SKM-1 (cell line): ENCODE data around the gene AMELY.
"Not testable (repeated sequence)": the region's sequence is repeated elsewhere in the genome, so short reads cannot be mapped to it uniquely, and the experiment has no call there.

Experiments
- DNase-seq: peaks from one replicate; lab custom pipeline; 2025; ENCODE audit not compliant: unreplicated experiment; lab: John Stamatoyannopoulos, UW

The AMELY gene

GRCh38 chrY:6911253-6911881, at the start of gene AMELY:
TSS of gene AMELY (minus strand) at chrY:6911752. CDS start at chrY:6872608, 39,144 bp downstream.
- DNase-seq = no peak

DNA sequence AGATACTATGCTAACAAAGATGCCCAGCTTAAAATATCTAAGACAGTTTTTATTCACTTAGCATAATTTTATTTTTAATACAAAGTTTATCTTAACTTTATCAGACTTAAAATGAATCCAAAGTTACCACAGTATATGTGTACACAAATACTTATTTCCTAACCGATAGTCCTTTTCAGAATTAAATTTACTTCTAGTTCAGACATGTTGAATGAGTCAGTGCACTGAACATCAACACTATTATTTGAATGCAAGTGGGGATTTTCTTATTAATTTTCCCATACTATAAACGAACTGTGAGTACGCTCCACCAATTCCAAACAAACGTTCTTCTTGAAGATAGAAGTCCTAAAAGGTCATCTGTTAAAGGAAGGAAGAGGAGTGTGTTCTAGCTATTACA, 38.4 kb upstream of the AMELY start:
- DNase-seq = no peak

- no peak for DNase-seq
Measured at GRCh38 chrY:6948378-6948777, 36.8 kb upstream of the AMELY start.

GRCh38 chrY:6947695-6948094, 36.1 kb upstream of the AMELY start:
- no peak for DNase-seq

- DNase-seq = no peak
Measured at GRCh38 chrY:6935497-6935896, 23.9 kb upstream of the AMELY start.

DNA sequence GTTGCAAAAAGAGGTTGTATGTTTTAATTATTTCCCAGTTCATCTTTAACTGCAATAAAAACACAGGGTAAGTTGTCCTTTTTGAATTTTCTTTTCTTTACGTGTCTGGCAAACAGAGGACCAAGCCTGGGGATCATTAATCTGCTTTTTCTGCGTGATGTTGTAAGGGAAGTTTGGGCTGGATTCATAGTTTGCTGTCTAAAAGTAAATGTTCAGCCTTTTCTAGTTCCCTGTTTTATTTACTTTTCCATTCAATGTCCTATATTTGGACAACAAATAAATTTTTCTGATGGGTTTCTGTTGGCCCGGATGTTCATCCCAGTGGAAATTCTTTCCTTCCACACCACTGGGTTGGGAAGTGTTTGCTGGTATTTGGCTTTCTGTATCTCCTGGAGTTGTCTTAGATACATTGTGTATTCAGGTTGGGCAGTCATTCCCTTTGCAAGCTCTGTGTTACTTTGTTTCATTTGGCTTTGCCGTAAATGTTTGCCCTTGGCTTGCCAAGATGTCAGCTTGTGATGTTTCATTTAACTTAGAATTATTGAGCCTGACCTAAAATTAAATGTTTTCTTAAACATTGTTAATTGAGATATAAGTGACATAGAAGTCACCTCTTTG, 20.3 kb upstream of the AMELY start:
- DNase-seq = no peak

GRCh38 chrY:6929237-6929636, 17.7 kb upstream of the AMELY start:
- no peak for DNase-seq

- DNase-seq = no peak
Measured at GRCh38 chrY:6928265-6928664, 16.7 kb upstream of the AMELY start.

DNA sequence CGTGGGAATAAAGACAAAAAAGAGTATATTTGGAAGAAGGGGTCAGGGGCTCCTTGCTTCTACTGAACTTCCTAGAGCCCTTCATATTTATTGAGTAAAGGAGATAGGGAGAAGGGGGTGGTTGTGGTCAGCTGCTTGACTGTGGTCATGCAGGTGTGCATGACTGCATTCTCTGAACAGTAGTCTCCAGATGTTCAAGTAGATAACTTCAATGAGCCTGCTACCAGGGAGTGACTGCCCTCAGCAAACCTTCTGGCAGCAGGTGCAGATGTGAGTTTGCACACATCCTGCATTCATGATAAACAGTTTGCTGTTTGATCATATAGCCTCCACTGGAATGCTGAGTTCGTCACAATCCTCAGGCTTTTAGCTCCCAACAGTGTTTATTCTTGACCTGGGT, 9.5 kb upstream of the AMELY start:
- no peak for DNase-seq

- no peak for DNase-seq
Measured at GRCh38 chrY:6913362-6913761, 1.8 kb upstream of the AMELY start.

DNA sequence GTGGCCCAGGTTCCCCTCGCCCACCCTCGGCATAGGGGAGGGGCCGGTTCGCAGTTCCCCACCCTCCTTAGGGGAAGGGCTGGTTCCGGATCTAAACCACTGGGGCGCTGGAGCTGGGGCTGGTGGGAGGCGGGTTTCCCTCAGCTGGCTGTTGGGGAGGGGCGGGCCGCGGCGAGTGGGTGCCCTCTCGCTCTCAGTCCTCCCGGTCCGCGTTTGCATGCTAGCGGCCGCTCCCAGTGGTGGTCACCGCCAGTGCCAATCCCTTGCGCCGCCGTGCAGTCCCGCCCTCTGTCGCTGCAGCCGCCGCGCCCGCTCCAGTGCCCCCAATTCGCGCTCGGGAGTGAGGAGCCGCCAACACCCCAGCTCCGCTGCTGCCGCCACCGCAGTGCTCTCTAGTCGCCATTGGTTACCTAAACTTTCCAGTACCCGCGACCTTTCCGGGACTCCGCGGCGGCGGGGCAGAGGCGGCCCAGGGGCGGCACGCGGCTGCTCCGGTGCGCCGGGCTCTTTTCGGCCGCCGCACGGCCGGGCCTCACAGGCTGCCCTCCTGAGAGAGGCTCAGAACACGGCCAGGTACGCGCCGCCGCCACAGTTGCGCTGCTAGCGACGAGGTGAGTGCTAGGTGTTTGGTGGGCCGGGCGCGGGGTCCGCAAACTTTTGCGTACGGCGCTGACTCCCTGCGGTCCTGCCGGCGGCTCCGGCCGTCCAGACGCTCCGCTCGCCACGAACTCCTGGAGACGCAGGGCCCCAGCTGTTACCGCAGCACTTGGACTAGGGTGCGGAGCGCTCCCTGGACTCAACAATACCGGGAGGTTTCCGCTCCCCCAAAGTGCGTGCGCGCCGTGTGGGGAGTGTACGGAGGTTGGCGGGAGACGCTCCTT, 940 bp downstream of the AMELY start, which contains the start of gene TBL1Y:
Gene TBL1Y, plus strand, starts transcription at position 326 of the 881 bp plus-strand sequence. CDS start 114,388 bp downstream, outside the sequence.
- DNase-seq = no peak

DNA sequence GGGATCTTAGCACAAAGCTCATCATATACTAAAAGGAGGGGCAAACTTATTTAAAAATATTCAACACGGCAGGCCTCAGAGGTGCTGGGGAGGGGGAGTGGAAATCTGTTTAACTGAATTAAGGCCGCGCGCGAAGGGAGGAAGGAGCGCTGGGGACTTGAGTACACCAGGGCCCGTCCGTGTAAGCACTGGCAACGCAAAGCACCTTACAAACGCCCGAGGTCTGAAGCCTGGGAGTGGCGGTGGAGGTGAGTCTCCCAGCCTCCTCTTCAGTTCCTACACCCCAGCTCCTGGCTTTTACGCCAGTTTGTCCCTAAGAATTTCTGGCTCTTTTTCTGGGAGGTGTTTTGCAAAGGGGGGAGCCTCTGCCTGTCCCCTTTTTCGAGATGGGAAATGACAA, 1.7 kb downstream of the AMELY start:
- no peak for DNase-seq

DNA sequence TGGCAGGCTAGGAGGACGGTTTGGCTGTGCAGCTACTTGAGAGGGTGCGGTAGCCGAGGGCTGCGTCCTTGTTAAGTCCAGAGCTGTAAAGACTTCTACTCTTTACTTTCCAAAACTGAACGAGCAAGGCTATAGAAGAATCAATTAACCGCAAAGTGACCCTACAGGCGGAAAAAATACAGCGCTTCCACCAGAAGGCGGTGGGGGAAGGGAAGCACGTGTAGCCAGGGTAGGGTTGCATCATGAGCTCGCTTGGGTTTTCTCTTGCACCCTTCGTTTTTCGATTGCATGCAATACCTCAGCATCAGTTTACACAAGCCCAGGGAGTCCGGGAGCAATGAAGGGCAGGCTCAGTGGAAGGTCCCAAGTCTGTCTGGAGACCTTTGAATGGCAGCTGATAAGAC, 2.4 kb downstream of the AMELY start:
- peak; percentile 49 for DNase-seq

DNA sequence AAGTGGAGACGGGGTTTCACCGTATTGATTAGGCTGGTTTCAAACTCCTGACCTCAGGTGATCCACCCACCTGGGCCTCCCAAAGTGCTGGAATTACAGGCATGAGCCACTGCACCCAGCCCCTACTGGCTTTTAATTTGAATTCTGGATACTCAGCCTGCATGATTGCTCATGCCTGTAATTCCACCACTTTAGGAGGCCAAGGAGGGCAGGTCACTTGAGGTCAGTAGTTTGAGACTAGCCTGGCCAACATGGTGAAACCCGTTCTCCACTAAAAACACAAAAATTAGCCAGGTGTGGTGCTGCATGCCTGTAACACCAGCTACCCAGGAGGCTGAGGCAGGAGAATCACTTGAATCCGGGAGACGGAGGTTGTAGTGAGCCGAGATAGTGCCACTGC, 3.5 kb downstream of the AMELY start:
- DNase-seq = not testable (repeated sequence)

- DNase-seq = no peak
Measured at GRCh38 chrY:6907591-6907990, 4.0 kb downstream of the AMELY start.

- not testable (repeated sequence) for DNase-seq
Measured at GRCh38 chrY:6902116-6902515, 9.4 kb downstream of the AMELY start.

DNA sequence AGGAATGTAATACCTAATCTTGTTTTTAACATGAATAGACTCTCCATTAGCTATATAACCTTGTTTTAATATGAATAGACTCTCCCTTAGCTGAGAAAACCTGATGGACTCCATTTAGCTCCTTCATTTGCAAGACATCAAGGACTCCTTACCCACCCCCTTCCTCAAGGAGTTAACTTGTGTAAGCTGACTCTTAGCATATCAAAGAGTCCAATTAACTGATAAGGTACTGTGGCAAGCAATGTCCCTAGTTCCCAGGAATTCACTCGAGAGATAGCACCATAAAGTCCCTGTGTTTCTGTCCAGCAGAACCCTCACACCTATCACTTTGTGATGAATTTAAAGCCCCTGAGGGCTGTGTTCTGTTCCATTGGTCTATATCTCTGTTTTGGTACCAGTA, 16.3 kb downstream of the AMELY start:
- no peak for DNase-seq

DNA sequence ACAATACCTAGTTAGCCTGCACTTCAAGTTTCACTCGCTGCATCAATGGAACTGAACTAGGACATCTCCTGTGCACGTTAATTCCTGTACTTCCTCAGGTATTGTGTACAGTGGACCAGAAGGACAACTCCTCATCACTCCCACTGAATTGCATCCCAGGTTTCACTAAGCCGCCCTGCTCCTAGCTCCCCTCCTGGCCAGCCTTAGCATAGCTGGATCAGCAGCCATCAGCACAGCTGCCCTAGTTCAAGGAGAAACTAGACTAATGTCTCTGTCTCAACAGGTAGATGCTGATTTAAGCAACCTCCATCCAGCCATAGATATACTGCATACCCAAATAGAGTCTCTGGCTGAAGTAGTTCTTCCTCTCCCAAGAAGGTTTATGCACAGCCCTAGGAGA, 17.1 kb downstream of the AMELY start:
- no peak for DNase-seq

- no peak for DNase-seq
Measured at GRCh38 chrY:6849384-6849783, 62.2 kb downstream of the AMELY start.

DNA sequence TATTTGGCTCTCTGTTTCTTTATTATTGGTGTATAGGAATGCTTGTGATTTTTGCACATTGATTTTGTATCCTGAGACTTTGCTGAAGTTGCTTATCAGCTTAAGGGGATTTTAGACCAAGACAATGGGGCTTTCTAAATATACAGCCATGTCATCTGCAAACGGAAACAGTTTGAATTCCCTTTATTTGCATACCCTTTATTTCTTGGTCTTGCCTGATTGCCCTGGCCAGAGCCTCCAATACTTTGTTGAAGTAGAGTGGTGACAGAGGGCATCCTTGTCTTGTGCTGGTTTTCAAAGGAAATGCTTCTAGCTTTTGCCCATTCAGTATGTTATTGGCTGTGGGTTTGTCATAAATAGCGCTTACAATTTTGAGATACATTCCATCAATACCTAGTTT, 68.9 kb downstream of the AMELY start:
- not testable (repeated sequence) for DNase-seq
